ENCODE data around the gene PGAP1.

DNA sequence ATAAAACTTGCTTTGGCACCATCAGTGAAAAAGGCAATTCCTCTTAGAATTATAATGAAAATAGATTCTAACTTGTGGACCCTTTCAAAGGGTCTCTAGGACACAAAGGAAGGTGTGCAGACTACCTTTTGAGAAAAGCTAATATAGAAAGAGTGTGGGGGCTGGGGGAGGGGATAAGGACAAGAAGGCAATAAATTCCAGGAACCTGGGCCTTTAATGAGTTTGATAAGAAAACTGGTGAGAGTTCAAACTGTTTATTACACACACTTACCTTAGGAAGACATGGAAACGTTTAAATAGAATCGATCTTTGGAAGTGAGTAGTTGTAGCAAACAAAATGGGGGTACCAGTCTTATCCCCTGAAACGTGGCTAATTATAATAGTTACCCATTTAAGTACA is 39.6 kb upstream of the PGAP1 start:
- TF ChIP-seq POLR2A (IDR thresholded peaks at IDR 0.05) (no peak), EP300 (IDR thresholded peaks at IDR 0.05) (no peak)
- TF ChIP-seq, protein P1, sequence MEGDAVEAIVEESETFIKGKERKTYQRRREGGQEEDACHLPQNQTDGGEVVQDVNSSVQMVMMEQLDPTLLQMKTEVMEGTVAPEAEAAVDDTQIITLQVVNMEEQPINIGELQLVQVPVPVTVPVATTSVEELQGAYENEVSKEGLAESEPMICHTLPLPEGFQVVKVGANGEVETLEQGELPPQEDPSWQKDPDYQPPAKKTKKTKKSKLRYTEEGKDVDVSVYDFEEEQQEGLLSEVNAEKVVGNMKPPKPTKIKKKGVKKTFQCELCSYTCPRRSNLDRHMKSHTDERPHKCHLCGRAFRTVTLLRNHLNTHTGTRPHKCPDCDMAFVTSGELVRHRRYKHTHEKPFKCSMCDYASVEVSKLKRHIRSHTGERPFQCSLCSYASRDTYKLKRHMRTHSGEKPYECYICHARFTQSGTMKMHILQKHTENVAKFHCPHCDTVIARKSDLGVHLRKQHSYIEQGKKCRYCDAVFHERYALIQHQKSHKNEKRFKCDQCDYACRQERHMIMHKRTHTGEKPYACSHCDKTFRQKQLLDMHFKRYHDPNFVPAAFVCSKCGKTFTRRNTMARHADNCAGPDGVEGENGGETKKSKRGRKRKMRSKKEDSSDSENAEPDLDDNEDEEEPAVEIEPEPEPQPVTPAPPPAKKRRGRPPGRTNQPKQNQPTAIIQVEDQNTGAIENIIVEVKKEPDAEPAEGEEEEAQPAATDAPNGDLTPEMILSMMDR (IDR thresholded peaks at IDR 0.05): no peak

Data from tibial nerve (tissue), 4 donors.